Activated naive CD4-positive, alpha-beta T cell treated with Interleukin-2 at 50 U/mL for 16 hours (primary cell): Measurements from ENCODE around the gene VWA3A.
"Not testable (repeated sequence)": the region's sequence is repeated elsewhere in the genome, so short reads cannot be mapped to it uniquely, and the experiment has no call there.

ENCODE experiments used
- DNase-seq: peaks from one replicate; pipeline ENCODE4 v3.0.0-alpha.2; 2020

VWA3A gene

DNA sequence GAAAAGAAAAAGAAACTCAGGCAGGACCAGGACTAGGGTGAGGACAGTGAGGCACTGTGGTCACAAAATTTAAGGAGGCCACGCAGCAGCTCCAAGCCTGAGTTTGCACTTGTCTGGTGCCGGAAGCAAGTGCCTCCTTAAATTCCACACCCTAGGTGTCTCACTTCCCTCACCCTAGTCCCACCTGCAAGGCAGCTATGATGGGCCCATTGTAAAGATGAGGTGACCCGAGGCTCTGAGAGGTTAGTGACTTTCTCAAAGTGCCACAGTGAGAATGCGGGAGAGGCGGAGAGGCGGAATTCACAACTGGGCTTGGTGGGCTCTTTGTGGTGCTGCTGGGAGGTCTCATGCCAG lies 92.3 kb downstream of the VWA3A start:
- no peak for DNase-seq

DNA sequence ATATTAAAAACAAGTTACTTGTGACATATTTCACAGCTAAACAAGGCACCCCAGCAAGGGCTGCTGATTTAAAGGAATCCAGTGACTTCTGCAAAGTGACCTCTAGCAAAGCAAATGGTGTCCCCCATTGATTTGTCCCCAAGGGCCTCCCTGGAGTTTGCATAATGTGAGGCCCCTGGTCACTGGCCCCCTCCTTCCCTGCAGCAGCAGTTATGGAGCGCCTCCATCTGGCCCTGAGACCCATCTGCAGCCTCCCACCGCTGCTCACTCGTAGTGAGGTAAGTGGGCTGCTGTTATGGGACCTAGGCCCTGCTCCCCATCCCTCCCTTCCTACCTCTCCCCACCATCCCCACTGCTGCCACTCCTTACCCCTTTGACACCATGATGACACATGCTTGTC lies 94.2 kb downstream of the VWA3A start:
- no peak for DNase-seq

DNA sequence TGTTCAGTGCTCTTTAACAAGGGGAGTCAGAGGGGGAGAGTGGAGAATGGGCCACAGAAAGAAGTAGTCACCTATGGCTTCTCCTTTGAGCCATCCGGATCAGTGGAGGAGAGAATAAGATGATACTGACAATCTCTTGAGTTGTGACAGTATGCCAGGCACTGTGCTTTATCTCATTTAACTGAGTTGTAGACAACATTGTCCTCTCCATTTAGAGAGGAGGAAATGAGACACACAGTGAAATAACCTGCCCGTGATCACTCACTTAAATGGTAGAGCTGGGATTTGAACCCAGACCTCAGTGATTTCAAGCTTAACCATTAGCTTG lies 95.9 kb downstream of the VWA3A start:
- no peak for DNase-seq

DNA sequence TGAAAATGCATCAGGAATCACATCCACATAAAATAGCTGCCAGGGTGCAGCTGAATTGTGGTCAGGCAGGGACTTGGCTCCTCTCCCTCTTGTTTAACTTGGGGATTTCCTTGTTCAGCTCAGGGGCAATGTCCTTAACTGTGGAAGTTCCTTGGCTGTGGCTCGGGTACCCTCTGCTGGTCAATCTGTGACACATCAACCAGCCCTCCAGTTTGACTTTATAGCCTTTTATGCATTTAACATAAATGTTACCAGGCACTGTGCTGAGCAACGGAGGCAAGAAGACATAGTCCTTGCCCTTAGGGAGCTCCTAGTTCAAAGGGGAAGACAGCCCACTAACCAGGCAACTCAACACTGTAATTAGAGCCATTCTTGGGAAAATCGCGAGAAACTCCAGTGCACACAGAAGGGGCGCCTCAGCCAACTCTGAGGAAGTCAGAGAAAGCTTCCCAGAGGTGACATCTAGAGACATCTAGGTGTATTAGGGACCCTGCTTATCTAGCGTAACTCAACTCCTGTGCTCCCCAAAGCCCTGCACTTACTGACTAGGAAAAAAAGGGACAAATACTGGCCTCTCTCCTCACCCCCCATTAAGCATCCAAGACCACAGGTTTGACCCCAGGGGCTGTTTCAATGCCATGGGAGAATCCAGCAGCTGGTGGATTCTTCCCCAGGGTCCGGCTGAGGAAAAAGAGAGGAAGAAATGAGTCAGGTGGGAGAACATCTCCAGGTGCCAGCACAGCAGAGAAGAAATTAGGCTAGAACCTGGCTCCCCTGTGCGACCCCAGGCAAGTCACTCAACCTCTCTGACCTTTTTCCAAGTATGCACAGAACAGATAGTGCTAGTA lies 96.5 kb downstream of the VWA3A start:
- DNase-seq = peak; percentile 65

DNA sequence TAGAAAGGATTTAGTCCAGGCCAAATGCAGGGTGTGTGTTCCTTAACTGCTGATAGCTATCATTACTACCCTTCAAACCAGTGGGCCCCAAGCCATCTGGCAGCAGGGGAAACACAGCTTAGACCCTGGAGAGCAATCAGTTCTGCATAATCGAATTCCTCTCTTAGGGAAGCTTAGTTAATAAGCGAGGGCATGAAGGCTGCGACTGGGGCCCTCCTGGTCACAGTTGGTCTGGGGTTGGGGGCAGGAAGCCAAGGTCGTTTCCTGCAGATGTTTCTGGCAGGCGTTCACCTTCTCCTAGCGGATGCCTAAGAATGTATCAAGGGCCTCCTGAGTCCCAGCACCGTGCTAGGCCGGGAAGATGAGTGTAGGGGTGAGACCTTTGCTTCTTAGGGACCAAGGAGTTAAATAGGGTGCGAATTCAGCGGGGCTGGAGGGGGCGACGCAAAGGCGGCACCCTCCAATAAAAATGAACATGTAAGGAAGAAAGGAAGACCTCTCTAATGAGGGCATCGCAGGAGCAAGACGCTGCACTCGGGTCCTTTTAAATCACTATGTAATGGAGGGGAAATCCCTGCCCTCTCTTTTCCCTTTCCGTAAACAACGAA lies 97.2 kb downstream of the VWA3A start:
- DNase-seq = peak; percentile 22

DNA sequence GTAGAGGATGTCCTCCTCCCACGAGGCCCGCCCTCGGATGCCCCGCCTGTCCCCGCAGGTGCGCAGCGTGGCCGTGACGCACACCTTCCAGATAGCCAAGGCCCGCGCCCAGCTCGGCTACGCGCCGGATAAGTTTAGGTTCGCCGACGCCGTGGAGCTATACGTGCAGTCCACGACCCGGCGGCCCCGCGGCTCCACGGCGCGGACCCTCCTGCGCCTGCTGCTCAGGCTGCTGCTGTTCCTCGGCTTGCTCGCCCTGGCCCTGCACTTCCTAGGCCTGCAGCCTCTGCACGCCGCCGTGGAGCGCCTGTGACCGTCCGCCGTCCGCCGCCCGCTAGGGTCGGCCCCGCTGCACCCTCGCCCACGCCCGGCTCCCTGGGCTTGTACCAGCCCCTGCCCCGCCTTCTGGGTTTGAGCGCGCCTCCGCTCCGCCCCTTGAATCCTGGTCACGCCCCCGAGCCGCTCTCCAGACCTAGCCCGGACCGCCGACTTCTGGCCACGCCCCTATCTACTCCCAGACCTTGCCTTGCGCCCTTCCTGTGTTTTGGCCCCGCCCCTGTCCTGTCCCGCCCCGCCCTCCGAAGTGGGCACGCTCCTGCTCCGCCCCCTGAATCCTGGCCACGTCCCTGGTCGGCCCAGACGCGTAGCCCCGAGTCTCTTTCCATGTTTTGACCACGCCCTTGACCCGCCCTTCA lies 97.9 kb downstream of the VWA3A start:
- DNase-seq = peak; percentile 94

DNA sequence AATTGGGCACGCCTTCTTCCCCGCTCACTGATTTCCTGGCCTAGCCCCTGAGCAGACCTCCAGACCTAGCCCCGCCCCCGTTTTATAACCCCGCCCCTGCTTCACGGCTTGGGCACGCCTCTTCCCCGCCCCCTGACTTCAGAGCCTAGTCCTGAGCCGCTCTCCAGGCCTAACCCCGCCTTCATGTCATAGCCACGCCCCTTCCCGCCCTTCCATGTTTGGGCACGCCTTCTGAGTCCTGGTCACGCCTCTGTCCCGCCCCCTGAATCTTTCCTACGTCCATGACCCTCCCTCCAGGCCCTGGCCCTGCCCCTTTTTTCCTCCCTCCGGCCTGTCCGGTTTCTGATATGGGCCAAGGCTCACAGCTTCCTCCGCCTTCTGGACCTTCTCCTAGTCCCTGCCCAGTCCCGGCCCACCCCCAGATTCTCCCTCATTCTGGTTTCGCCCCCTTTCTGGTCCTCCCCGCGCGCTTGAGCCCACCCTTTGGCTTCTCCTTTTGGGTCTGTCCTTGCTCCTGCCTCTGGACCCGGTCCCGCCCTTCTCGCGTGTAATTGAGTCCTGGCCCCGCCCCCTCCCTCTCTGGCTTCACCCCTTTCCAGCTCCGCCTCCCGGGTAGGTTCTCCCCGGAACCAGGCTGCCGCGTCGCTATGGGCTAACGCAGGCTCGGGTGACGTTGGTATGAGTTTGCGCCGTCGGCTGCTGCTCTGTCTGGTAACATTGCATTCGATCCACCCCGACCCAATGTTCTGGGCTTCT lies 98.6 kb downstream of the VWA3A start:
- peak; percentile 99 for DNase-seq

DNA sequence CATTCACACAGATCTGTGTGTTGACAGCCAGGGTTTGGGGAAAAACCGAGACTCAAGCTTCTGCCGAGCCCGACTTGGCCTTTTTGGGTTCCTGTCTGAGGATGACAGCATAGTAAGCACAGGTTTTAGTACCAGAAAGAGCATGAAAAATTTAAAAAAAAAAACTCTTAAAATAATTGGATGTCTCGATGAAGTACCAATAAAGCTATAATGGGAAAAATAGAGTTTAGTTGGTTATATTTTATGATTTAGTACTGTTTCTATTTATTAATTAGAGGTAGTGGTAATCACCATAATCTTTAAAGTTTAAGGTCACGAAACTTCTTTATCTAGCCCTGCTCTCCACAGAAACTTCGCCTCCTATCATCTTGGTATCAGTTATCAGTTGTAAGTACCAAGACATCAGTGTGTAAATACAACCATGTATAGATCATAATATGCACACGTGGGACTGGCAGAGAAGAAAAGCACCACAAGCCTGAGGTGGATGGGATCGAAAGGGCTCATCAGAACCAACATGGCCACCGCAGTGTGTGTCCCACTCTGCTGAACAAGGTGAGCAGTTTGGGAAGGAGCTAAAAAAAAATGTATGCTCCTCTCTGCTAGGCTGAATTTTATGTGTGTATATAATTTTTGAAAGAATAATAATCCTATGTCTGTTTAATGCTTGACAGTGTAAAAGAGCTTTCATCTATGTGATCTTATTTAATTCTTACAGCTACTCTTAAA lies 99.4 kb downstream of the VWA3A start:
- peak; percentile 33 for DNase-seq

DNA sequence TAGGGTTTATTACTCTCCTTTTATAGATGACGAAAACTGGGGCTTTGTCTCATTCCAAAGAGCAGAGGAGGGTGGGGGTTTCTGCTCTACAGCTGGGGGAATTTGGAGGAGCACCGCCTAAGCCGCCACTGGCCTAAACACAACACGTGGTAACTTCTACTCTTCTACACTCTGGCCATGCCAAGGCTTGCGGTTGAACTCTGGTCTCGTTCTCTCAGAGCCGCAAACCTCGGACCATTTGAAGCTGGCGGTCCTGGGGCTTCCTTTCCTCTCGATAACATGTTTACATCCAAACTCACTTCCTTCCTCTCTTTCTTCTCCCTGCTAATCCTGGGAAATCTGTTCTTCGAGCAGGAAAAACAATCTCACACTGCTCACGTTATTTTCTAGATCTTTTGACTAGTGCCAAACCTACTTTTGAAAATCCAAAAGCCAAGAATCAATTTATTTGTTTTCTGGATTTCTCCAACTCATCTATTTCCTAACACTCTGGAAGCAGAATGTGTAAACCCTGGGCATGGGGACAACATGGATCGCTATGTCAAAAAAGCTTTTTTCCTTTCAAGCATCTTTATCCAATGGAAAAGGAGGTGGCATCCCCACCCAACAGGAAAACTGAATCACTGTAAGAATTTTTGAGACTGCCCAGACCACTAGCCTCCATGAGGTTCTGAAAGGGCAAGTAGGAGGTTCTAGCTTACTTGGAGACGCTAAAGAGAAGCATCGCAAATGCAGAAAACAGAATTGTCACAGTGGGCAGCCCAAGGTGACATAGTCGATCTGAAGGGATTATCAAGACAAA lies 100.1 kb downstream of the VWA3A start:
- DNase-seq = peak; percentile 76

DNA sequence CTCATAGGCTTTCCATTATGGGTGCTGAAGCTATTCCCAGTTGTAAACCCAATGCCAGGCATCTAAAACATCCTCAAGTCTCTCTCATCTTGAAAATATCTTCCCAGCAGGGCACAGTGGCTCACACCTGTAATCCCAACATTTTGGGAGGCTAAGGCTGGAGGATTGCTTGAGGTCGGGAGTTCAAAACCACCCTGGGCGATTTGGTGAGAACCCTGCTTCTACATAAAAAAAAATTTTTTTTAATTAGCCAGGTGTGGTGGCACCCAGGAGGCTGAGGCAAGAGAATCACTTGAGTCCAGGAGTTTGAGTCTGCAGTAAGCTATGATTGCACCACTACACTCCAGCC lies 100.7 kb downstream of the VWA3A start:
- DNase-seq = no peak

DNA sequence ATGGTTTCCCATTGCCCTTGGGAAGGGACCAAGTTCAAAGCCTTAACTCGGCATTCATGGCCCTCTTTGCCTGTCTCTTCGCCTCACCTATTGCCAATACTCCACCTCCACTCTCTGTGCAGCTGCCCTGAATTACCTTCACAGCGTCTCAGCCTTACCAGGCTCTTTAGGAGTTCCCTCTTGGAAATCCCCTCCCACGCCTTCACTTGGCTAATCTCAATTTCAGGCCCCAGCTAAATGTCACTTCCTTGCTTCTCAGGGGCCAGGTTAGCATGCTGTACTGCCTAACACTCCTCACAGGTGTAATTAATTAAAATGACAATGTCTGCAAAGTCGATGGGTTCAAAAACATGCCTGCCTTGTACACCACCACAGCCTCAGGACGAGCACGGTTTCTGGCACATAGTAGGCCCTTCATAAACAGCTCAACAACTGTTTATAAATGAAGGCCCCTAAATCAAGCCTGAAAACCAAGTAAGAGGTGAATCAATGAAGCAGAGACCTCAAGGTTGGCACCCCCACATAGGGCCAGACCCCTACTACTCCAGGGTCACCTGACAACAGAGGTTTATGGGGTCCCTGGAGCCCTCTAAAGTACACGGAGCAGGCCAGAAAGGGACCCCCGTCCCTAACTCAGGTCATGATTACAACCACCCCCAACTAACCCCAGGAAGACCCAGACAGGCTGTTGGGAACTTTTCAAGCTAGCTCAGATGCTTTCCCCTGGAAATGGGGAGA lies 102.5 kb downstream of the VWA3A start:
- DNase-seq = no peak

DNA sequence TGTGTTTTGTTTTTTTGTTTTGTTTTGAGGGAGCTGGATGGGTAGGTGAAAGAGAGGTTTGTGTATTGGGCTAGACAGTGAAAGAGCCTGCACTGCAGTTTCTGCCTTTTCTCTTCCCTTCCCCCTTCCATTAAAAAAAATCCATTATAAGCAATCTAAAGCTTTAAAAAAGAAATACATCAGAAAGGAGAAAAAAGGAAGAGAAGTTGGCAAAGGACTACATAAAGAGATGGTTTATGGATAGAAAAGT lies 103.0 kb downstream of the VWA3A start:
- DNase-seq = no peak

DNA sequence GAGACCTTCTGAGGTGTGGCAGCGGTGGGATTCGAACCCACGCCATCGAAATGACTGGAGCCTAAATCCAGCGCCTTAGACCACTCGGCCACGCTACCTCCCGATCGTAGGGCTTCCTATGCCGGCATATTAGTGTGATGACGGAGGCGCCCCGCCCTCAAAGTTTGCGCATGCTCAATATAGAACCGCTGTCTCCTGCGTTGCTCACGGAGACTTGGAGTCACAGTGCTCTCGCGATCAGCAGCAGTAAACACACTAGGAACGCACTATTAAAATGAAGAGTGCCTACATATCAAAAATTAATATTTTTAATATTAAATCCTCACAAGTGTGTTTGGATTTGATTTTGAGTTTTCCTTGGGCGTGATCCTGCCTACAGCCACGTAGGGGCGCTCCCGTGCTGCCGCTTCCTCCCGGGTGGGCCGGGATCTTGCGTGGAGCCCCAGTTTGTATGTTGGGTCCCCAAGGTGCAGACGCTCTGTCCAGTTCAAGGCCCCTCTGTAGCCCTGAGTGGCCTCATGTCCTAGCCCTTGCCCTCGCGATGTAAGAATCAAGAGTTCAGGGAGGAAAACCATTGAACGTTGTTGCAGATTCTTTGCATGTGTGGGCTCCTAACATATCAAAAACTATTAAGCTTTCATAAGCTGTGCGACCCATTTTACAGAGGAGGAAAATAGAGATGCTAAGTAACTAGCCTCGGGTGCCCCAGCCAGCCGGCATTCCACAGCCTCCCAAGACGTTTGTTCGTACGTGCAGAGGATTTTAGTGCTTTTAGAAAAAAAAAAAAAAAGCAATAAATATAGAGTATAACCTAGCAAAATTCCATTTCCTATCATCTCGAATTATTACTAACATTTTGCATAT lies 103.6 kb downstream of the VWA3A start:
- peak; percentile 90 for DNase-seq

DNA sequence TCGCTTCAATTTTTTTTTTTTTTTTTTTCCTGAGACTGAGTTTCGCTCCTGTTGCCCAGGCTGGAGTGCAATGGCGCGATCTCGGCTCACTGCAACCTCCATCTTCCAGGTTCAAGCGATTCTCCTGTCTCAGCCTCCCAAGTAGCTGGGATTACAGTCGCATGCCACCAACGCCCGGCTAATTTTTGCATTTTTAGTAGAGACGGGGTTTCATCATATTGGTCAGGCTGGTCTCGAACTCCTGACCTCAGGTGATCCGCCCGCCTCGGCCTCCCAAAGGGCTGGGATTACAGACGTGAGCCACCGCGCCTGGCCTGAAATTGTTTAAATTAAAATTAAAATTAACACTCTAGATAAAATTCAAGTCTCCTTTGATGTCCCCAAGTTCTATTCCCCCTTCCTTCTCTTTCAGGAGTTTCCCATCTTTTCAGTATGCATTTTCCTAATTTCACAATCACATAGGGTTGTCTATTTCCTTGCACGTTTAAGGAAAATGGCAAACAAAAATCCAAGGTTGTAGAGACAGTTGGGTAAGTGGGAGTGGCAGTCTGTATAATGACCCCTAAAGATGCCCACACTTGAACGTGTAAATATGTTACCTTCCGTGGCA lies 104.3 kb downstream of the VWA3A start:
- not testable (repeated sequence) for DNase-seq

DNA sequence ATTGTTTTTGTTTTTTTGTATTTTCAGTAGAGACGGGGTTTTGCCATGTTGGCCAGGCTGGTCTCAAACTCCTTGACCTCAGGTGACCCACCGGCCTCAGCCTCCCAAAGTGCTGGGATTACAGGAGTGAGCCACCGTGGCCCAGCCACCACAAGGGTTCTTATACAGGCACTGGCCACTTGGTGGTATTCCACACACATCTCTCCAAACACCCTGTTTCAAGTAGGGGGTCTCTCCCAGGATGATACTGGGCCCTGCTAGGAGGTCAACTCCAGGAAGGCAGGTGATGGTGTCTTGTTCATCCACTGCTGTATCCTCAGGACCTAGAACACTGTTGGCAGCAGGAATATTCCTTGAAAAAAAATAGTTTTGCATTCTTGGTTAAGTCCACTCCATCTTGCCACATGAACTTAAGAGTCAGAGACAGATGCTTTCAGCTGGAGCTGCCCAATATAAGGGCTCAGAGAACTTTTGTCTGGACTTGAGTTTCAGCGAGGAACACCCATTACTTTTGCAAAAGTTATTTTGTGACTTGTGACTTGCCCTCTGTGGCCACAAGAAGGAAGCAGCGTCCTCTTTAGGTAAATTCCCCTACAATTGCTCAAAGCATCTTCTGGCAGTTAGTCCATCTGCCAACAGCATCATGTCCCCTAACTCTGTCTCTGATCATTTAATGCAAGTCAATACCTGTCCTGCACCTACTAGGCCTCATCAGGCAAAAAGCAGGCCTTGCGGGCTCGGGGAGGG lies 106.4 kb downstream of the VWA3A start:
- DNase-seq = no peak

DNA sequence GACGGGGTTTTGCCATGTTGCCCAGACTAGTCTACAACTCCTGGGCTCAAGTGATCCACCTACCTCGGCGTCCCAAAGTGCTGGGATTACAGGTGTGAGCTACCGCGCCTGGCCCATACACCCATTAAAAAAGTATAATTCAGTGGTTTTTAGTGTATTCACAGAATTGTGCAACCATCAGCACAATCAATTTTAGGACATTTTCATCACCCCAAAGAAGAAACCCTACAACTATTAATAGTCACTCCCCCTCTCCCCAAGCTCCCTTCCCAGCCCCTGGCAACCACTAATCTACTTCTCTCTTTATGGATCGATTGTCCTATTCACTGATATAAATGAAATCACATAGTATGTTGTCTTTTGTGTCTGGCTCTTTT lies 109.9 kb downstream of the VWA3A start:
- DNase-seq = no peak

DNA sequence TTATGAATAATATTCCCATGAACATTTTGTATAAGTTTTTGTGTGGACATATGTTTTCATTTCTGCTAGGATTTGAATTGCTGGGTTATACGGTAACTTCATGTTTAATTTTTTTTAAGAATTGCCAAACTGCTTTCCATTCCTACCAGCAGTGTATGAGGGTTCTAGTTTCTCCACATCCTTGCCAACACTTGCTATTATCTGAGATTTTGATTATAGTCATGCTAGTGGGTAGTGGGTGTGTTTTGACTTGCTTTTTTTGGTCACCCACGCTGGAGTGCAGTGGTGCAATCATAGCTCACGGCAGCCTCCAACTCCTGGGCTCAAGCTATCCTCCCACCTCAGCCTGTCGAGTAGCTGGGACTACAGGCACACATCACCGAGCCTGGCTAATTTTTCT lies 110.8 kb downstream of the VWA3A start:
- no peak for DNase-seq

DNA sequence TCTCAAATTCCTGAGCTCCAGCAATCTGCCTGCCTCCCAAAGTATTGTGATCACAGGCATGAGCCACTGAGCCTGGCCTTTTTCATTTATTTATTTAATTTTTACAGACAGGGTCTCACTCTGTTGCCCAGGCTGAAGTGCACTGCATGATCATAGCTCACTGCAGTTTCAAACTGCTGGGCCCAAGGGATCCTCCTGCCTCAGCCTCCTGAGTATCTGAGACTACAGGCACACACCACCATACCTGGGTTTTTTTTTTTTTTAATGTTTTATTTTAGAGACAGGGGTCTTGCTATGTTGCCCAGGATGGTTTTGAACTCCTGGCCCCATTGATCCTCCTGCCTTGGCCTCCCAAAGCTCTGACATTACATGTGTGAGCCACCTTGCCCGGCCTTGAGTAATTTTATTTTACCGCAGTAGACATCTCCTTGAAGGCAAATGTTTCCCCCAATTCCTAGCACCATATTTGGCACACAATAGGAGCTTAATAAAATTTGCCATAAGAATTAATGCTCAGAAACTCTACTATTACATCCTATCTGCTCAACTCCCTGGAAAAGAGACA lies 111.8 kb downstream of the VWA3A start:
- no peak for DNase-seq

DNA sequence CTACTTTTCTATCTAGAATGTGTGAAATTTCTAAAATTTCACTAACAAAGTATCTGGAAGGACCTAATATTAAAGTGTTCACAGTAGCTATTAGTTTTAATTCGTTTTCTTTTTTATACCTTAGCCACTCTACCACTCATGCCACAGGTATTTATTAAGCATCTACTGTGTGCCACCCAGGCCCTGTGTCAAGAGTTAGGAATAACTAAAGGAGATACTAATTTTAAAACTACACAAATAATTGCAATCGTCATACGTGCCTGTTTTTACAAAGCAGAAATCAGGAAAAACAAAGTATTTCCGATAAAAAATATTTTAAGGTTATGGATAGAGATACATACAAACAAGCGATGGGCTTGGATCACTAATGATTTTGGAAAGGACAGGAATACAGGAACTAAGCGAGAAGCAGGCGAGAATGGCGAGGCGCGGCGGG lies 113.3 kb downstream of the VWA3A start:
- no peak for DNase-seq
